ENCODE measurements around the gene SLC38A5. TPM values are rescaled to one million over a fixed set of nuclear protein-coding genes. Genes with fewer than 3 reads are reported as not detected.
A peak's percentile ranks its signal among the peaks of the same experiment; 100 is the strongest.
"Not testable (repeated sequence)": the region's sequence is repeated elsewhere in the genome, so short reads cannot be mapped to it uniquely, and the experiment has no call there.

SLC38A5 gene
- total RNA-seq: 100 to 1,000 TPM in 1 of 2 donors, 10 to 100 TPM in 1; 70.7 to 156 TPM

DNA sequence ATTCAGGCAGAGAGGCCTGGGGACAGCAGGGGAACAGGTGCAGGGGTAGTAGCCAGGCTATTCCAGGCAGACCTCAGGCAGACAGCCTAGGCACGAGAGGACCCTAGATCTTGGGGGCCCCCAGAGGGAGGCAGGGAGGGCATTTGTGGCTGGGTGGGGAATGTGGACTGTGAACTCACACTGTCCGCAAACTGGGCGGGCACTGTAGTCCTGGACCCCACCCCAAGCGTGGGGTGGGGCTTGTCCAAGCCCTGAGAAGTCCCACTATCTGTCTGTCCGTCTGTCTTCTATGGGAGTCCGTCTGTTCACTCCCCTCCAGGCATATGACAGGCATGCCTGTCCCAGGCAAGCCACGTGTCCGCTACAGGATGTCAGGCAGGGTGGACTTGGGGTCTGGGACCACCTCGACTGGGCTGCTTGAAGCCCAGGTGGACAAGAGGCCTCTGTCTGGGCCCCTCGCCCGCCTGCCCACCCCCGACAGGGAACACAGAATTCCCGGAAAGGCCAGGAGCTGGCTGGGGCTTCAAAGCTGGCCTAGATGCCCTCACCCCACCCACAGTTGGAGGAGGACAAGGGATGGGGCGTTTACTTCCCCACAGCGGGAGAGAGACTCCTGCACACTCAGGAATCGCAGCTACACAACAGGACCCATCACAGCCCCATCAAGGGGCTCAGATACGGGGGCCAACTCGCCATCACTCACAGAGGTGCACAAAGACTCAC is at the start of gene SLC38A5:
Gene SLC38A5, minus strand, starts transcription at position 151 of the 723 bp plus-strand sequence. CDS start 2,336 bp downstream, outside the sequence.
- H3K36me3 Mint-ChIP-seq: peaks cover 3% of the 10 kb centered on the region
- H3K4me3 Mint-ChIP-seq: peak within 1 kb of the TSS; percentile 98
- H3K4me1 Mint-ChIP-seq (ENCODE audit: low read depth in 2 of 2): peaks cover 31 to 41% of the 10 kb centered on the region in 2 donors
- H3K9me3 Mint-ChIP-seq: no peaks in the 10 kb centered on the region
- ATAC-seq: no peak
- H3K27me3 Mint-ChIP-seq: peaks cover 0 to 3% of the 10 kb centered on the region in 2 donors
- no peak for DNase-seq (ENCODE audit: low spot score)
- peak within 1 kb of the TSS; percentile 85 to 87 for H3K27ac Mint-ChIP-seq

DNA sequence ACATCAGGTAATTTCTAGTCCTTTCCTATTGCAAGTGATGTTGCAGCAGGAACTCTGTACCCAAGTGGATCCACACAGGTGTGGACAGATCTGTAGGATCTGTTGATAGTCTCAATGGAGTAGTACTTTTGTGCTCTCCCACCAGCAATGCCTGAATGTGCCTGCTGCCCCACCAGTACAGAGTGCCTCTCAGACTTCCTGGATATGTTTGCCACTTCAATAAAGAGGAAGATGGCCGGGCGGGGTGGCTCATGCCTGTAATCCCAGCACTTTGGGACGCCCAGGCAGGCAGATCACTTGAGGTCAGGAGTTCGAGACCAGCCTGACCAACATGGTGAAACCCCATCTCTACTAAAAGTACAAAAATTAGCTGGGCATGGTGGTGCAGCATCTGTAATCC is 49.4 kb upstream of the SLC38A5 start:
- not testable (repeated sequence) for ATAC-seq; H3K4me3 Mint-ChIP-seq; H3K27me3 Mint-ChIP-seq; DNase-seq (ENCODE audit: low spot score); H3K9me3 Mint-ChIP-seq; H3K36me3 Mint-ChIP-seq
- peaks cover 17 to 18% of the 10 kb centered on the region in 2 donors for H3K4me1 Mint-ChIP-seq (ENCODE audit: low read depth in 2 of 2)
- peak overlapping the region; percentile 91 to 100 for H3K27ac Mint-ChIP-seq

DNA sequence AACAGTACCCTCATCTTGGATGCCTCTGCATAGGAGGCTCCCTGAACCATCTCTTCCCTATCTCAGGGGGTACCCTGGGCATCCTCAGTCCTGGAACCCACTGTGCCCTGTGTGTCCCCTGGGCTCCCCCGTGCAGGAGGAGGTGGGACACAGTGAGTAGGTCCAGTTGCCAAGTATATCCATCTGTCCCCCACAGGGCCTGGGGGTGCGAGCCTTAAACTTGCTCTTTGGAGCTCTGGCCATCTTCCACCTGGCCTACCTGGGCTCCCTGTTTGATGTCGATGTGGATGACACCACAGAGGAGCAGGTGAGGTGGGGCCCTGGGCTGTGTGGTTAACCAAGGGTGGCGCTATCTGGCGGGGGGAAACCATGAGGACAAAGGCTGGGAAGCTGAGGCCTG is 46.9 kb upstream of the SLC38A5 start:
- ATAC-seq (no peak), DNase-seq (ENCODE audit: low spot score) (no peak)
- Mint-ChIP-seq H3K27ac (peak overlapping the region in 1 of 2 donors; percentile 39), H3K27me3 (peaks cover 0 to 3% of the 10 kb centered on the region in 2 donors), H3K9me3 (no peaks in the 10 kb centered on the region), H3K4me1 (ENCODE audit: low read depth in 2 of 2) (peaks cover 14 to 19% of the 10 kb centered on the region in 2 donors), H3K36me3 (peaks cover 4% of the 10 kb centered on the region), H3K4me3 (no peak overlapping the region)

DNA sequence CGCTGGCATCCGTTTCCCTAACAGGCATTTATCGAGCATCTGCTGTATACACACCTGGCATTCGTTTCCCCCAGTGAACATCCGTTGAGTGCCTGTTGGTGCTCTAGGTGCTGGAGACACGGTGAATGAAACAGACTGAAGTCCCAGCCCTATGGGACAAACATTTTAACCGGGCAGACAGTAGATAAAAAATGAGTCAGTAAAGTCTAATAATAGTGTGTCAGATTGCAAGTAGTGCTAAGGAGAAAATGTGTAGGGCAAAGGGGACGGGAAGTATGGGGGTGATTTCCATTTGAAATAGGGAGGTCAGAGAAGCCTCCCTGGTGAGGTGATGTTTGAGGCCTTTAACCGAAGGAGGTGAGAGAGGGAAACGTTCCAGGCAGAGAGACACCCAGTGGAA is 46.2 kb upstream of the SLC38A5 start:
- no peaks in the 10 kb centered on the region for H3K9me3 Mint-ChIP-seq
- no peak for DNase-seq (ENCODE audit: low spot score)
- peaks cover 4% of the 10 kb centered on the region for H3K36me3 Mint-ChIP-seq
- no peak overlapping the region for H3K27ac Mint-ChIP-seq
- peaks cover 0 to 3% of the 10 kb centered on the region in 2 donors for H3K27me3 Mint-ChIP-seq
- no peak for ATAC-seq
- peaks cover 13 to 23% of the 10 kb centered on the region in 2 donors for H3K4me1 Mint-ChIP-seq (ENCODE audit: low read depth in 2 of 2)
- no peak overlapping the region for H3K4me3 Mint-ChIP-seq

DNA sequence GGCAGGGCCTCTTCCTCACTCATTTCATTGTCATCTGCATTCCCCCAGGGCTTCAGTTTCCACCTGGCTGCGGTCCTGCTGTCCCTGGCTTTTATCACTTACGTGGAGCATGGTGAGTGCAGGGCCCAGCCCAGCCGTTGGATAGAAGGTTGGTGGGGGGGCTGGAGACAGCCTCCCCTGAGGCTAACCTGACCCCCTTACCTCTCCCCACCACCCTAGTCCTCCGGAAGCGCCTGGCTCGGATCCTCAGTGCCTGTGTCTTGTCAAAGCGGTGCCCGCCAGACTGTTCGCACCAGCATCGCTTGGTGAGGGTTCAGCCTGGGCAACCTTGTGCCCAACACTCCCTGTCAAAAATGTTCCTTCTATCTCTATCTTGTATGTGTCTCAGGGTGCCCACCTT is 45.8 kb upstream of the SLC38A5 start:
- DNase-seq (ENCODE audit: low spot score) (no peak), ATAC-seq (no peak)
- H3K36me3 Mint-ChIP-seq: peaks cover 4% of the 10 kb centered on the region
- peaks cover 13 to 20% of the 10 kb centered on the region in 2 donors for H3K4me1 Mint-ChIP-seq (ENCODE audit: low read depth in 2 of 2)
- H3K27ac Mint-ChIP-seq: no peak overlapping the region
- no peak overlapping the region for H3K4me3 Mint-ChIP-seq
- no peaks in the 10 kb centered on the region for H3K9me3 Mint-ChIP-seq
- peaks cover 0 to 3% of the 10 kb centered on the region in 2 donors for H3K27me3 Mint-ChIP-seq

DNA sequence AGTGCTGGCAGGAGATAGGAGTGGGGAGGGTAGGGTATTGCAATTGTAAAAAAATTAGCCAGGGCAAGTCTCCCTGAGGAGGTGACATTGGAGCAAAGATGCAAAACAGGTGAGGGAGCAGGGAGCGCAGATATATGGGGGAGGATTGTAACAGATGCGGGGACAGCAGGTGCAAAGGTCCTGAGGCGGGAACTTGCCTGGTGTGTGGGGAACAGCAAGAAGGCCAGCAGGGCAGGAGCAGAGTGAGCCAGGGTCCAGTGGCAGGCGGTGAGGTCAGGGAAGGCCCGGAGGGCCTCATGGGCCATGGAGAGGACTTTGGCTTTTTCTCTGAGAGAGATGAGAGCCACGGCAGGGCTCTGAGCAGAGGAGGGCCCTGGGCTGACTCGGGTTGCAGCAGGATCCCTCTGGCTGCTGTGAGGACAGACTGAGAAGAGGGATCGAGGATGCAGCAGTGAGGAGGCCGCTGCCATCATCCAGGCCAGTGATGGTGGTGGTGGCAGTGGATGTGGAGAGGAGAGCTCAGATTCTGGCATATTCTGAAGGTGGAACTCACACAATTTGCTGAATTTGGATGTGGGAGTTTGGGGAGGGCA is 44.9 kb upstream of the SLC38A5 start:
- Mint-ChIP-seq H3K36me3 (peaks cover 4% of the 10 kb centered on the region), H3K4me3 (no peak overlapping the region), H3K9me3 (no peaks in the 10 kb centered on the region), H3K4me1 (ENCODE audit: low read depth in 2 of 2) (peaks cover 13 to 16% of the 10 kb centered on the region in 2 donors), H3K27ac (peak overlapping the region in 1 of 2 donors; percentile 17), H3K27me3 (no peaks in the 10 kb centered on the region)
- DNase-seq (ENCODE audit: low spot score) (no peak), ATAC-seq (no peak)

DNA sequence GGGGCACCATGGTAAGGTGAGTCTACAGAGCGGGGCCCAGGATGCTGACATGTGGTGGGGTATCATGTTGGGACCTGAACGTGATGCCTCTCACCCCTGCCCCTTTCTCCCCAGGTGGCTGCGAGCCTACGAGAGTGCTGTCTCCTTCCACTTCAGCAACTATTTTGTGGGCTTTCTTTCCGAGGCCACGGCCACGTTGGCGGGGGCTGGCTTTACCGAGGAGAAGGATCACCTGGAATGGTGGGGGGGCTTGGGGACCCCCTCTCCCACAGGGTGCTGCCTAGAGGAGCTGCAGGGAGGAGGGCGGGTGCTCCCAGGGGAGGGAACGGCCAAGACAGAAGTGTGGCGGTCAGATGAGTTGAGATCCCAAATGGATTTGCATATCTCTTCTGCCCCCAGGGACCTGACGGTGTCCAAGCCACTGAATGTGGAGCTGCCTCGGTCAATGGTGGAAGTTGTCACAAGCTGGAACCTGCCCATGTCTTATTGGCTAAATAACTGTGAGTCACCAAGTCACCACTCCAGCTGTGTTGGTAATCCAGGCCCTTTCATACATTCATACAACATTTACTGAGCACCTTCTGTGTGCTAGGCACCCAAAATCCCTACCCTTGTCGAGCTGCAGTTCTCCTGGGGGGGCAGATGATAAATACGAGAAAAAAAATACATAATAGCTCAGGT is 44.2 kb upstream of the SLC38A5 start:
- Mint-ChIP-seq H3K4me1 (ENCODE audit: low read depth in 2 of 2) (peaks cover 18 to 23% of the 10 kb centered on the region in 2 donors), H3K27ac (peak overlapping the region in 1 of 2 donors; percentile 17), H3K27me3 (no peaks in the 10 kb centered on the region), H3K9me3 (no peaks in the 10 kb centered on the region), H3K4me3 (no peak overlapping the region), H3K36me3 (peaks cover 4% of the 10 kb centered on the region)
- ATAC-seq (no peak), DNase-seq (ENCODE audit: low spot score) (no peak)

DNA sequence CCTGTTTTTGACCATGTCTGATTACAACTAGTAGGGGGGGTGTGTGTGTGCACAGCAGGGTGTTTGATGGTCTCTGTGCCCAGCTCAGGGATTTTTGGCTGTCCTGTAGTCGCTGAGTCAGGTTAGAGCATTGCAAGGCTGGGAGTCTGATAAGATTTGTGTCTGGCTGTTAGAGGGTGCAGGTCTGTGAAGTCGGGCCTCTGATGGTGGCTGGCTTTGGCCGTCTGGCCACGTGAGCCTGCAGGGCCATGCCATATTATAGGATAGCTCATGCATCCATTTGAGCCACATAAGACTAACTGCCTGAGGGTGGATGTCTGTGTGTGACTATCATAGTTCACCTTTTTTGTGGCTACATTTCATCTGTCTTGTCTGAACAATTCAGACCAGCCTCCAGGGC is 43.6 kb upstream of the SLC38A5 start:
- peaks cover 4% of the 10 kb centered on the region for H3K36me3 Mint-ChIP-seq
- DNase-seq (ENCODE audit: low spot score): no peak

DNA sequence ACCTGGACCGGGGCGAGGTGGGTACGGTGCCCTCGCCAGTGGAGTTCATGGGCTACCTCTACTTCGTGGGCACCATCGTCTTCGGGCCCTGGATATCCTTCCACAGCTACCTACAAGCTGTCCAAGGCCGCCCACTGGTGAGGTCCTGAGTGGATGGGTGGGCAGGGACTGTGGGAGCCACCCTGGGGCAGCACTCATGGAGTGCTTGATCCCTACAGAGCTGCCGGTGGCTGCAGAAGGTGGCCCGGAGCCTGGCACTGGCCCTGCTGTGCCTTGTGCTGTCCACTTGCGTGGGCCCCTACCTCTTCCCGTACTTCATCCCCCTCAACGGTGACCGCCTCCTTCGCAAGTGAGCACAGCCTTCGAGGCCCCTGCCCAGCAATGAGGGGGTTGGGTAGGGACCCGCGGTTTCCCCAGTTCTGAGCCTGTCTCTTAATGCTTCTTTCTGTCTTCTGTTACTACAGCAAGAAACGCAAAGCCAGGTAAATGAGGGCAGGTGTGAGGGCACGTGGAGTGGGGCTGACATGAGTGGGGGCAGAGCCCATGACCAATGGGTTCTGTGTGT is 42.4 kb upstream of the SLC38A5 start:
- H3K27ac Mint-ChIP-seq: no peak overlapping the region
- H3K27me3 Mint-ChIP-seq: no peaks in the 10 kb centered on the region
- ATAC-seq: no peak

More for the DNA sequence above, 43.6 kb upstream of the SLC38A5 start:
- no peaks in the 10 kb centered on the region for H3K9me3 Mint-ChIP-seq
- ATAC-seq: no peak
- H3K4me1 Mint-ChIP-seq (ENCODE audit: low read depth in 2 of 2): peaks cover 18 to 23% of the 10 kb centered on the region in 2 donors
- no peak overlapping the region for H3K4me3 Mint-ChIP-seq
- H3K27ac Mint-ChIP-seq: no peak overlapping the region
- H3K27me3 Mint-ChIP-seq: no peaks in the 10 kb centered on the region

DNA sequence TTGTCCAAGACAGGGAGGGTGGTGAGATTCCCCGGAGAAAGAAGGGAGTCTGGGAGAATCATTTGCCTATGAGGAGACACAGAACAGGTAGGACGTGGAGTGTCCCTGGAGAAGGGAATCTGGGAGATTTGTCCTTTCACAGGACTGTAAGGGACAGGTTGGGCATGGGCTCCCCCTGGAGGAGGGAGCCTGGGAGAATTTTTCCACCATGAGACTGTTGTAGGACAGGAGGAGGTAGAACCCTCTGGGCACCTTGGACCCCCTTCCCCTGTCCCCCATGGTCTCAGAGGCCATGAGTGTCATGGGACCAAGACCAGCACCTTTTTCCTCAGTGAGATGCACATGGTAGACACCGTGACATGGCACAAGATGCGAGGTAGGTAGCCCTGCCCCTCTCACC is 41.5 kb upstream of the SLC38A5 start:
- ATAC-seq: no peak
- H3K9me3 Mint-ChIP-seq: no peaks in the 10 kb centered on the region
- H3K27me3 Mint-ChIP-seq: no peaks in the 10 kb centered on the region
- H3K4me3 Mint-ChIP-seq: no peak overlapping the region
- H3K36me3 Mint-ChIP-seq: peaks cover 4% of the 10 kb centered on the region
- no peak for DNase-seq (ENCODE audit: low spot score)
- H3K27ac Mint-ChIP-seq: no peak overlapping the region
- H3K4me1 Mint-ChIP-seq (ENCODE audit: low read depth in 2 of 2): peaks cover 18 to 26% of the 10 kb centered on the region in 2 donors

More for the DNA sequence above, 42.4 kb upstream of the SLC38A5 start:
- H3K36me3 Mint-ChIP-seq: peaks cover 4% of the 10 kb centered on the region
- no peak for DNase-seq (ENCODE audit: low spot score)
- H3K4me1 Mint-ChIP-seq (ENCODE audit: low read depth in 2 of 2): peaks cover 18 to 26% of the 10 kb centered on the region in 2 donors
- no peaks in the 10 kb centered on the region for H3K9me3 Mint-ChIP-seq
- no peak overlapping the region for H3K4me3 Mint-ChIP-seq

DNA sequence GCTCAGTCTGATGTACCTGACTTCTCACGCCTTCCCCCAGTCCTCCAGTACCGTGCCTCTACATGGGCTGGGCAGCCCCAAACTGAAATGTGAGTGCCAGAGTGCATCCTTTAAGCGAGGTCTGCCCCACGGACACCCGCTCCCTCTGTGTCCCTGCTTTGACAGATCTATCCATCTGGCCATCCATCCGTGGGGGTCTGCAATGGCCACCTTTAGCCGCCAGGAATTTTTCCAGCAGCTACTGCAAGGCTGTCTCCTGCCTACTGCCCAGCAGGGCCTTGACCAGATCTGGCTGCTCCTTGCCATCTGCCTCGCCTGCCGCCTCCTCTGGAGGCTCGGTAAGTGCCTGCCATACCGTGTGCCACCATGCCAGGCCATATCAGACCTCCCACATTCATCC is 39.6 kb upstream of the SLC38A5 start:
- peak overlapping the region; percentile 70 to 81 for H3K27ac Mint-ChIP-seq
- no peaks in the 10 kb centered on the region for H3K27me3 Mint-ChIP-seq
- DNase-seq (ENCODE audit: low spot score): no peak
- no peaks in the 10 kb centered on the region for H3K36me3 Mint-ChIP-seq
- H3K9me3 Mint-ChIP-seq: no peaks in the 10 kb centered on the region
- H3K4me3 Mint-ChIP-seq: peak overlapping the region; percentile 89
- peaks cover 18 to 26% of the 10 kb centered on the region in 2 donors for H3K4me1 Mint-ChIP-seq (ENCODE audit: low read depth in 2 of 2)
- ATAC-seq: no peak

DNA sequence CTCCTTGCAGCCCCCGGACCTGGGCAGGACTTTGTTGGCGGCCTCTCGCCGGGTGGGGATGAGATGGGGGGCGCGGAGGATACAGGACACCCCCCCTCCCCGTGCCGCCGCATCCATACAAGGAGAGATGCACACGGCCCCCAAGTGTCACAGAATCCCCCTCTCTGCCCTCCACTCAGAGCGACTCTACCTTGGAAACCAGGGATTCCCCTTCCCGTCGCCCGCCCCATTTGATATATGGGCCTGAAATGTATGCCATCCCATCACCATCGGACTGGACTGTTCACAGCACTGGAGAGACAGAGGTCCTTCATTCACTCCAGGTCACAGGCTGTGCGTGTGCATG is 39.2 kb upstream of the SLC38A5 start:
- peak; percentile 24 to 55 for ATAC-seq
- Mint-ChIP-seq H3K27me3 (no peaks in the 10 kb centered on the region), H3K4me1 (ENCODE audit: low read depth in 2 of 2) (peaks cover 18 to 26% of the 10 kb centered on the region in 2 donors), H3K36me3 (no peaks in the 10 kb centered on the region), H3K9me3 (no peaks in the 10 kb centered on the region), H3K27ac (peak overlapping the region; percentile 70 to 81), H3K4me3 (peak overlapping the region; percentile 89)
- DNase-seq (ENCODE audit: low spot score): no peak

DNA sequence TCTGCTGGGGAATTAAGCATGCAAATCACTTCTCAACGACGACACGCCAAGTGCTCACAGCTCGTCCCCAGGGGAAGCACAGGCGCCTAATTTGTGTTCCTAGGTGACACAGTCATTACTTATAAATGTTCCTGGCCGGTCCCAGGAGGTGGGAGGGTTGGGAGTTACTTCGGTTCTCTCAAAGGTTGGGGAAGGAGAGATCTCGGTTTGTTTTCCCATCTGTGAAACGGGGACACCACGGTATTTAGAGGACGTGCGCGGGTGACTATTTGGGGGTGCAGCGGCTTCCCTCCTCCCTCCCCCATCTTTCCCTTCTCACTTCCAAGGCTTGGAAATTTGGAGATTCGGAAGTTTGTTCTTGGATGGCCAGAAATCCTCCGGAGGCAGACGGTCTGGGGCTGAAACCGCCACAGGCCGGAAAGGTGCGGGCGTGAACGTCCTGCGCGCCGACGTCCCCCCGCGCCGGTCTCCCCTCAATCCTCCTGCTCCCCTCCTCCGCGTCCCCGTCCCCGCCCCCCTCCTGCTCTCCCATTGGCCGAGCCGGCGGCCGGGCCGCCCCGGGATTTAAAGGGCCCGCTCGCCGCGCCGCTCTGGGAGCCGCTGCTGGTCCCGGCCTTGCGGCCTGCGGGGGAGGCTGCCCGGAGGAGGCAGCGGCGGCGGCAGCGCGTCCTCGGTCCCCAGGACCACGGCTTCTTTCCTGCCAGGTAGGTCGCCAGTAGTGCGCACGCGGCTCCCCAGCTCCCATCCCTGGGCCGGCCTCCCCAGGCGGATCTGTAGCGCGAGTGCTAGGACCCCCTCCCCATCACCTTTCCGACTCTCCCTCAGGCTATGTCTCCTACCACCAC is 38.6 kb upstream of the SLC38A5 start, which contains the start of gene PORCN:
Gene PORCN, plus strand, starts transcription at position 593 of the 845 bp plus-strand sequence. CDS start 829 bp downstream, outside the sequence.
- ATAC-seq (peak; percentile 94 to 97), DNase-seq (ENCODE audit: low spot score) (peak; percentile 89)
- H3K36me3 Mint-ChIP-seq: no peaks in the 10 kb centered on the region
- H3K27ac Mint-ChIP-seq: peak within 1 kb of the TSS; percentile 70 to 83
- H3K9me3 Mint-ChIP-seq: no peaks in the 10 kb centered on the region
- no peaks in the 10 kb centered on the region for H3K27me3 Mint-ChIP-seq
- H3K4me3 Mint-ChIP-seq: peak within 1 kb of the TSS; percentile 89
- peaks cover 18 to 26% of the 10 kb centered on the region in 2 donors for H3K4me1 Mint-ChIP-seq (ENCODE audit: low read depth in 2 of 2)
